Ovary (tissue), 9 donors: Measurements from ENCODE around the gene CLDN4. TPM values are rescaled to one million over a fixed set of nuclear protein-coding genes. Genes with fewer than 3 reads are reported as not detected.

Experiments used
- DNase-seq, 5 donors: peaks; one replicate each; pipeline ENCODE4 v3.0.0-alpha.2; 2019 to 2020
- H3K27ac ChIP-seq, 2 donors: fragments of 200-600 bp; one replicate each; pipeline versions ENCODE4 v1.5.1 to v1.8.0; 2019 to 2022
- H3K27me3 ChIP-seq: fragments of 200-600 bp; one replicate; pipeline ENCODE4 v1.8.0; 2022
- H3K36me3 ChIP-seq: fragments of 200-600 bp; sonication (generic); one replicate; pipeline ENCODE4 v1.5.1; 2019
- H3K4me1 ChIP-seq: one replicate; pipeline ENCODE4 v1.8.1; 2013; ENCODE audit warnings: mild to moderate bottlenecking, moderate library complexity; ENCODE audit not compliant: insufficient read depth
- H3K4me3 ChIP-seq: fragments of 200-600 bp; sonication (generic); one replicate; pipeline ENCODE4 v1.5.1; 2017
- H3K9me3 ChIP-seq, 2 donors: fragments of 200-600 bp in 1 of 2; sonication (generic) in 1 of 2; one replicate each; pipeline versions ENCODE4 v1.5.1 to v1.8.1; 2013 to 2019; ENCODE audit warnings: mild to moderate bottlenecking in 1 of 2, moderate library complexity in 1 of 2
- EP300 ChIP-seq: sonication (generic); formaldehyde crosslinking; IDR thresholded peaks from one replicate; pipeline ENCODE4 v1.6.1; 2017; ENCODE audit warnings: antibody characterized with exemption
- POLR2A ChIP-seq: fragments of 450-650 bp; IDR thresholded peaks from one replicate; pipeline ENCODE4 v1.6.1; 2017; ENCODE audit warnings: antibody characterized with exemption, mild to moderate bottlenecking, moderate library complexity
- WGBS, 3 donors: extraction: QIAGEN DNeasy Blood & Tissue Kit in 1 of 3; methylation state at CpG; one replicate each; pipeline versions ENCODE4 v1.1.5 to v1.1.7; 2013 to 2017; 5-methylcytosine and 5-hydroxymethylcytosine counted together
- intact Hi-C, 4 donors: fragments of 100-400 bp; cut with DNase I; formaldehyde crosslinking; loops; one replicate each; pipeline versions ENCODE4 v1.11.0 to v1.15.1; 2022 to 2023
- polyA plus RNA-seq, 2 donors: library from polyadenylated mRNA; stranded (reverse); fragments of 200-250 nt in 1 of 2; fragments of 350-450 nt in 1 of 2; fragmentation: Illumina TruSeq in 1 of 2; extraction: RNeasy Lipid Tissue Mini Kit (QIAGEN cat#74804) in 1 of 2; gene quantifications; one replicate each; pipeline ENCODE4 v1.2.3, GENCODE V29; 2013 to 2014
- total RNA-seq, 7 donors: library from RNA; depleted of rRNA in 2 of 7; stranded (reverse); fragments of >200 nt in 2 of 7; fragmentation: NEBNext Ultra II Directional in 3 of 7; extraction: Animal tissue kit (Norgen Biotek cat#: 25700) in 3 of 7; gene quantifications; one replicate each; pipeline versions ENCODE4 v1.1.0 to v1.2.4, GENCODE V29; 2016 to 2023
- TF ChIP-seq, protein P1 (sequence below), 3 donors: fragments of 450-650 bp in 2 of 3; fragments of 200-600 bp in 1 of 3; IDR thresholded peaks; one replicate each; pipeline versions ENCODE4 v1.5.1 to v1.8.0; 2016 to 2022; ENCODE audit warnings: antibody characterized with exemption in 3 of 3, mild to moderate bottlenecking in 1 of 3
- donor health status: DM: no; HTN: no; CAD: no; lungs with moderate emphysema.
- donor health status: DM: no; HTN: no; CAD: no.
- donor health status: Bipolar disorder and iron deficiency.
- donor health status: DM: yes; HTN: yes; CAD: no.
- donor health status: DM: no; HTN: no; CAD: no.
- donor health status: DM: yes; HTN: yes; CAD: no.

The CLDN4 gene
- total and polyA plus RNA-seq, 9 donors = 0.27 to 240 (median 6.6) TPM; not detected in 1

DNA sequence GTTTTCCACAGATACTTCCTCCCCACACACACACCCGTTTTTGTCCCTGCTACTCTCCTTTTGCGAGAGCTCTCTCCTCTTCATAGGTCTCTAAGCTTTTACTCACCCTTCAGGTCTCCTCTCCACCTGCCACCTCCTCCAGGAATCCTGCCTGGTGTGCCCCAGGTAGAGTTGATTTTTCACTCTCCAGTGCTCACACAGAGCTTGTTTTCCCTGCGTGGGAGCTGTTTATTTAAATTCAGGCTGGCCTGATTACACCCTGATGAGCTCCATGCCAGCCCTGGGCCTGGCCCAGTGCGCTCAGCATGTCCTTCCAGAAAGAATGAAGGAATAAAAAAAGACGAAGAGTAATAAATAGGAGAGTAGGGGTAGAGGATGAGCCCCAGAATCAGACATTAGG lies 7.5 kb upstream of the CLDN4 start:
- Histone ChIP-seq H3K9me3 (no peaks in the 10 kb centered on the region), H3K4me3 (no peak overlapping the region), H3K27ac (no peak overlapping the region), H3K27me3 (no peaks in the 10 kb centered on the region), H3K36me3 (no peaks in the 10 kb centered on the region), H3K4me1 (peaks cover 1% of the 10 kb centered on the region)
- 70 to 81% (median 75%) methylated on average over 5 of the region's 5 CpGs for WGBS, 3 donors
- DNase-seq = no peak
- intact Hi-C loops = no loop called here
- TF ChIP-seq POLR2A = no peak
- TF ChIP-seq, protein P1, sequence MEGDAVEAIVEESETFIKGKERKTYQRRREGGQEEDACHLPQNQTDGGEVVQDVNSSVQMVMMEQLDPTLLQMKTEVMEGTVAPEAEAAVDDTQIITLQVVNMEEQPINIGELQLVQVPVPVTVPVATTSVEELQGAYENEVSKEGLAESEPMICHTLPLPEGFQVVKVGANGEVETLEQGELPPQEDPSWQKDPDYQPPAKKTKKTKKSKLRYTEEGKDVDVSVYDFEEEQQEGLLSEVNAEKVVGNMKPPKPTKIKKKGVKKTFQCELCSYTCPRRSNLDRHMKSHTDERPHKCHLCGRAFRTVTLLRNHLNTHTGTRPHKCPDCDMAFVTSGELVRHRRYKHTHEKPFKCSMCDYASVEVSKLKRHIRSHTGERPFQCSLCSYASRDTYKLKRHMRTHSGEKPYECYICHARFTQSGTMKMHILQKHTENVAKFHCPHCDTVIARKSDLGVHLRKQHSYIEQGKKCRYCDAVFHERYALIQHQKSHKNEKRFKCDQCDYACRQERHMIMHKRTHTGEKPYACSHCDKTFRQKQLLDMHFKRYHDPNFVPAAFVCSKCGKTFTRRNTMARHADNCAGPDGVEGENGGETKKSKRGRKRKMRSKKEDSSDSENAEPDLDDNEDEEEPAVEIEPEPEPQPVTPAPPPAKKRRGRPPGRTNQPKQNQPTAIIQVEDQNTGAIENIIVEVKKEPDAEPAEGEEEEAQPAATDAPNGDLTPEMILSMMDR (IDR thresholded peaks at IDR 0.05) = no peak
- no peak for TF ChIP-seq EP300

DNA sequence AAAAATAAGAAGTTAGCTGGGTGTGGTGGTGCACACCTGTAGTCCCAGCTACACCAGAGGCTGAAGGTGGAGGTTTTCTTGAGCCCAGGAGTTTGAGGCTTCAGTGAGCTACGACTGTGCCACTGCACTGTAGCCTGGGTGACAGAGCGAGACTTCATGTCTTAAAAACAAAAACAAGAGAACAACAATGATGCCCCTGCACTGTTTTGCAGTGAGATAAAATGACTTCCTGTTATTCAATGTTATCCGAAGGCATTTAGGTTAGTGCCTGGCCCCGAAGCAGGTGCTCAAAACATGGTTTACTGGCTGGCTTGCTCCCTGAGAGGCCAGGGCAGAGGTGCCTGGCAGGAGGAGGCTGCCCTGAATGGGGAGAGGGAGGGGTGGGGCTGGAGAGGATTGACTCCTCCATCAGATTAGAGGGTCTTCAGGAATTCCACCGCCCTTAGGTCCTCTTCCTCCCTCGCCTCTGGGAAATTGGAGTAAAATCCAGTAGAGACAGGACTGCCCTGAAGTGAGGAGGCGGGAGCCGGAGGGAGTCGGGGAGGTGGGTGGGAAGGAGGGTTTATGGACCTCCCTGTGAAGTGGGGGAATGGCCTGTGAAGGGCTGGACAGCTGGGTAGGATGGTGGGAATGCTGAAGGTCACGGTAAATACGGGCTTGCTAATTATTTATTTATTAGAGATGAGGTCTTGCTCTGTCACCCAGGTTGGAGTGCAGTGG lies 6.8 kb upstream of the CLDN4 start:
- H3K36me3 ChIP-seq = no peaks in the 10 kb centered on the region
- no peaks in the 10 kb centered on the region for H3K9me3 ChIP-seq
- 40 to 64% (median 58%) methylated on average over 11 of the region's 11 CpGs for WGBS, 3 donors
- no peak for DNase-seq
- TF ChIP-seq POLR2A = no peak
- TF ChIP-seq, protein P1 (IDR thresholded peaks at IDR 0.05) = no peak
- no peak overlapping the region for H3K4me3 ChIP-seq
- H3K27me3 ChIP-seq = no peaks in the 10 kb centered on the region
- H3K27ac ChIP-seq = no peak overlapping the region
- H3K4me1 ChIP-seq = peaks cover 1% of the 10 kb centered on the region
- intact Hi-C loops = no loop called here

DNA sequence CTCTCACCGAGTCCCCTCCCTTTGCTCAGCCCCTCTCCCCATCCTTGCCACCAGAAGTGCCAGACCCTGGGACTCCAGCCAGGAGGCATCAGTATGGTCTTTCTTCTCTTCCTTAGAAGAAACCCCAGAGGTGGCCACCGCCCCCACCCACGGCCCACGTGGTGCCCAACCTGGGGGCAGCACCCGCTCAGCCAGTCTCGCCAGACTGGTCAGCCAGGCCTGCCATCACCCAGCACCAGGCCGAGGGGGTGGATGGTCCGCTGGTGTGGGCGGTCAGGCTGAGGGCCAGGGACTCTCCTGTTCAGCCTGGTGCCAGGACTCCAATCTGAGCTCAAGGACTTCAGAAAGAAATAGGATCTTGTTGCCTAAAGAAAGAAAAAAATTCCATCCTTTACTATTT lies 5.8 kb upstream of the CLDN4 start:
- WGBS, 3 donors = 66 to 71% (median 69%) methylated on average over 9 of the region's 9 CpGs
- no peak for TF ChIP-seq POLR2A
- TF ChIP-seq EP300 = no peak
- TF ChIP-seq, protein P1 (IDR thresholded peaks at IDR 0.05) = no peak
- H3K27me3 ChIP-seq = no peaks in the 10 kb centered on the region
- intact Hi-C loops = no loop called here
- no peaks in the 10 kb centered on the region for H3K9me3 ChIP-seq
- no peak overlapping the region for H3K27ac ChIP-seq
- peaks cover 1% of the 10 kb centered on the region for H3K4me1 ChIP-seq
- no peaks in the 10 kb centered on the region for H3K36me3 ChIP-seq
- no peak for DNase-seq
- no peak overlapping the region for H3K4me3 ChIP-seq

DNA sequence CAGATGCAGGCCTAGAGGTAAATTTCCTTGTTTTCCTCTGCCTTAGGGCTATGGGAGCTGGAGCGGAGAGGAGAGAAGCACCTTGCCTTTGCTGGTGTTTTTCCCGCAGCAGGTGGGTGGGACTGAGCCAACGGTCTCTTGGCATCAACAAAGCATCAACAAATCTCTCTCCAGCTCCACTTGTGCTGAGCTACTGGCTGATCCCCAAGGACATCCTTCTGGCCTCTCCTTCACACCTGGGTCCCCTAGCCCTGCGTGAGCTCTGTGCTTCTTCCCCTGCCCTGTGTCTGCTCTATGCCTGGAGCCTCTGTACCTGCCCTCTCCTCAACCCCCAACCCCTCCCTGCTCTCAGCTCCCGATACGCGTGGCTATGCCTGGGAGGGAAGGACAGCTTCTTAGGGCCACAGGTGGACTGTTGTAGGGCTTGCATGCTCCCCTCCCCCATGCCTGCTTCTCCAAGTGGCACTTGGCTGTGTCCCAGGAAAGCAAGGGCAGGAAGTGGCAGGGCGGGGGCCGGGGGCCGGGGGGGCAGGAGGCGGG lies 3.2 kb upstream of the CLDN4 start:
- no peak for DNase-seq
- H3K4me1 ChIP-seq = peaks cover 9% of the 10 kb centered on the region
- WGBS, 3 donors = 14 to 25% (median 16%) methylated on average over 7 to 11 of the region's 11 CpGs
- H3K9me3 ChIP-seq = no peaks in the 10 kb centered on the region
- no peak overlapping the region for H3K27ac ChIP-seq
- H3K36me3 ChIP-seq = no peaks in the 10 kb centered on the region
- intact Hi-C loops = no loop called here
- TF ChIP-seq POLR2A (no peak), EP300 (no peak)
- TF ChIP-seq, protein P1 (IDR thresholded peaks at IDR 0.05) = no peak
- H3K27me3 ChIP-seq = no peaks in the 10 kb centered on the region
- H3K4me3 ChIP-seq = no peak overlapping the region
